Neural cell (in vitro differentiated cells): ENCODE data around the gene EDN1.

Experiments
- CTCF ChIP-seq: fragments of 450-650 bp; IDR thresholded peaks from 2 replicates; pipeline ENCODE4 v1.5.1; 2014; ENCODE audit warnings: antibody characterized with exemption, mild to moderate bottlenecking, moderate library complexity; ENCODE audit not compliant: poor library complexity, severe bottlenecking
- EP300 ChIP-seq: fragments of 450-650 bp; conservative IDR thresholded peaks from 2 replicates; pipeline ENCODE4 v1.6.1; 2014; ENCODE audit warnings: antibody characterized with exemption, mild to moderate bottlenecking, moderate library complexity; ENCODE audit not compliant: poor library complexity, severe bottlenecking
- EZH2 ChIP-seq: fragments of 200-600, 300-800 bp; shearing (Covaris generic), sonication (generic); IDR thresholded peaks from 2 replicates; pipeline ENCODE4 v1.6.1; 2014; ENCODE audit warnings: antibody characterized with exemption, low read length, borderline replicate concordance, mild to moderate bottlenecking; ENCODE audit not compliant: insufficient read depth, poor library complexity, severe bottlenecking
- MXI1 ChIP-seq: fragments of 450-650 bp; conservative IDR thresholded peaks from 2 replicates; pipeline ENCODE4 v1.6.1; 2014; ENCODE audit warnings: antibody characterized with exemption, mild to moderate bottlenecking; ENCODE audit not compliant: poor library complexity, severe bottlenecking
- POLR2AphosphoS5 ChIP-seq: IDR thresholded peaks from 2 replicates; pipeline ENCODE4 v1.6.1; 2012
- RAD21 ChIP-seq: fragments of 450-650 bp; conservative IDR thresholded peaks from 2 replicates; pipeline ENCODE4 v1.6.1; 2014; ENCODE audit warnings: antibody characterized with exemption, mild to moderate bottlenecking, moderate library complexity
- REST ChIP-seq: IDR thresholded peaks from 2 replicates; pipeline ENCODE4 v1.6.1; 2012; ENCODE audit warnings: borderline replicate concordance
- SMC3 ChIP-seq: fragments of 450-650 bp; conservative IDR thresholded peaks from 2 replicates; pipeline ENCODE4 v1.6.1; 2014; ENCODE audit warnings: antibody characterized with exemption, mild to moderate bottlenecking, moderate library complexity; ENCODE audit not compliant: poor library complexity
- TAF1 ChIP-seq: IDR thresholded peaks from 2 replicates; pipeline ENCODE4 v1.6.1; 2012; ENCODE audit warnings: low read depth

- TF ChIP-seq EZH2: no peak
- TF ChIP-seq EP300: no peak
- TF ChIP-seq CTCF: no peak
- TF ChIP-seq RAD21: no peak
- no peak for TF ChIP-seq TAF1
- no peak for TF ChIP-seq POLR2AphosphoS5
- TF ChIP-seq SMC3: no peak
- no peak for TF ChIP-seq REST
- no peak for TF ChIP-seq MXI1
Measured at GRCh38 chr6:12258591-12259075, 31.5 kb upstream of the EDN1 start.
